AG09319 (cell line): Measurements from ENCODE around the gene DNAH3.
"Not testable (repeated sequence)": the region's sequence is repeated elsewhere in the genome, so short reads cannot be mapped to it uniquely, and the experiment has no call there.

Experiments
- DNase-seq: peaks from one replicate; pipeline ENCODE4 v3.0.0-alpha.2; 2010; ENCODE audit warnings: low read depth; ENCODE audit errors: extremely low read depth
- CTCF ChIP-seq: IDR thresholded peaks from 2 replicates; pipeline ENCODE4 v1.5.1; 2011; ENCODE audit warnings: low read depth, mild to moderate bottlenecking, inconsistent platforms, low read length, moderate library complexity

Gene DNAH3

GRCh38 chr16:21130811-21131210, 19.8 kb downstream of the DNAH3 start:
- DNase-seq: no peak
- TF ChIP-seq CTCF: no peak

GRCh38 chr16:21128991-21129390, 21.7 kb downstream of the DNAH3 start:
- no peak for TF ChIP-seq CTCF
- no peak for DNase-seq

GRCh38 chr16:21126518-21126917, 24.1 kb downstream of the DNAH3 start:
- no peak for TF ChIP-seq CTCF
- DNase-seq: no peak

GRCh38 chr16:21125191-21125590, 25.5 kb downstream of the DNAH3 start:
- TF ChIP-seq CTCF: no peak
- DNase-seq: no peak

- no peak for TF ChIP-seq CTCF
These were observed 29.6 kb downstream of the DNAH3 start for GRCh38 chr16:21120976-21121520.

GRCh38 chr16:21117567-21117966, 33.1 kb downstream of the DNAH3 start:
- no peak for DNase-seq
- TF ChIP-seq CTCF: no peak

More at GRCh38 chr16:21120976-21121520, 29.6 kb downstream of the DNAH3 start:
- no peak for DNase-seq

GRCh38 chr16:21116148-21116693, 34.4 kb downstream of the DNAH3 start:
- DNase-seq: no peak

GRCh38 chr16:21115551-21115950, 35.1 kb downstream of the DNAH3 start:
- not testable (repeated sequence) for DNase-seq

More at GRCh38 chr16:21116148-21116693, 34.4 kb downstream of the DNAH3 start:
- no peak for TF ChIP-seq CTCF
